Measurements from ENCODE around the gene OOSP4A. TPM values are rescaled to one million over a fixed set of nuclear protein-coding genes. Genes with fewer than 3 reads are reported as not detected.

OOSP4A gene
- not detected for total RNA-seq
- long read RNA-seq: 0 reads

DNA sequence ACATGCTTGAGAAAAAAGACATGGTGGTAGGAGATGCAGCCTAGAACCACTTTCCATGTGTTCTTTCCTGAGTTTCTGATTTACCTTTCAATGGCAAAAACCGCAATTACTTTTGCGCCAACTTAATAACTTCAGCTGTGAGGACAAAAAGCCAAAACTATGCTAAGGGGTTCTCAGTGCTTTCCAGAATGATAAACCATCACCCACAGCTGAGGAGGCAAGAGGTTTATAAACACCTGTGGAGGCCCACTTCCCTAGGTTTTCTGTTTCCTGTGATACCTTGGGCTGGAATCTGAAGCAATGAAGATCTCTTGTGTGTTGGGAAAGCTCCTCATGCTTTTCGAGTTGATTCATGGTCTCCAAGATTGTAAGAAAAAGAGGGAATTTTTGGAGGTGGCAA is at the start of gene OOSP4A:
Gene OOSP4A (plus strand): TSS at position 301 of the 400 bp plus-strand sequence. CDS start 0 bp downstream, at position 301.
- Histone ChIP-seq H3K36me3 (no peaks in the 10 kb centered on the region), H3K9me3 (replicated peaks) (no peaks in the 10 kb centered on the region), H3K27ac (replicated peaks) (no peak within 1 kb of the TSS), H3K4me3 (no peak within 1 kb of the TSS), H3K27me3 (ENCODE audit: low read depth) (no peaks in the 10 kb centered on the region), H3K4me1 (peaks cover 21% of the 10 kb centered on the region)
- intact Hi-C loops (cut with micrococcal nuclease): no loop called here
- DNase-seq: no peak
- TF ChIP-seq, protein P1, sequence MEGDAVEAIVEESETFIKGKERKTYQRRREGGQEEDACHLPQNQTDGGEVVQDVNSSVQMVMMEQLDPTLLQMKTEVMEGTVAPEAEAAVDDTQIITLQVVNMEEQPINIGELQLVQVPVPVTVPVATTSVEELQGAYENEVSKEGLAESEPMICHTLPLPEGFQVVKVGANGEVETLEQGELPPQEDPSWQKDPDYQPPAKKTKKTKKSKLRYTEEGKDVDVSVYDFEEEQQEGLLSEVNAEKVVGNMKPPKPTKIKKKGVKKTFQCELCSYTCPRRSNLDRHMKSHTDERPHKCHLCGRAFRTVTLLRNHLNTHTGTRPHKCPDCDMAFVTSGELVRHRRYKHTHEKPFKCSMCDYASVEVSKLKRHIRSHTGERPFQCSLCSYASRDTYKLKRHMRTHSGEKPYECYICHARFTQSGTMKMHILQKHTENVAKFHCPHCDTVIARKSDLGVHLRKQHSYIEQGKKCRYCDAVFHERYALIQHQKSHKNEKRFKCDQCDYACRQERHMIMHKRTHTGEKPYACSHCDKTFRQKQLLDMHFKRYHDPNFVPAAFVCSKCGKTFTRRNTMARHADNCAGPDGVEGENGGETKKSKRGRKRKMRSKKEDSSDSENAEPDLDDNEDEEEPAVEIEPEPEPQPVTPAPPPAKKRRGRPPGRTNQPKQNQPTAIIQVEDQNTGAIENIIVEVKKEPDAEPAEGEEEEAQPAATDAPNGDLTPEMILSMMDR (IDR thresholded peaks at IDR 0.05; ENCODE audit: borderline replicate concordance): no peak

DNA sequence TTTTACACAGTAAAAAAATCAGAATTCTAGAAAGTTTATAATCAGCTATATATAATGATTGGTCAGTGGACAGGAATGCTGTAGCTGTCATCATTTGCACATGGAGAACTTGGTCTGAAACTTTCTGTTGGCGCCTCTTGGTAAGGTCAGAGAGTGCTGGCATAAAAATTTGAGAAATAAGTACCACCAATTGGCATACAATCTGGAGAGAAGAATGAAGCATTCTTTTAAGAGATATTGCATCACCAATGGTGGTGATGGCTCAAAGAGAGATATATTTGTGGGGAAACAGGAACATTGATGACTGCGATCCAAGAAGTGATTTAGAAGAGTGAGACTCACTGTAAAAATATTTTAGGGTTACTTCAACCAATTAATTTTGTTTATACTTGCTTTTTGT is 45.4 kb upstream of the OOSP4A start:
- Histone ChIP-seq H3K27me3 (ENCODE audit: low read depth) (no peaks in the 10 kb centered on the region), H3K27ac (replicated peaks) (no peak overlapping the region), H3K4me1 (no peaks in the 10 kb centered on the region), H3K4me3 (no peak overlapping the region), H3K9me3 (replicated peaks) (peaks cover 24% of the 10 kb centered on the region), H3K36me3 (no peaks in the 10 kb centered on the region)
- intact Hi-C loops (cut with micrococcal nuclease): no loop called here
- TF ChIP-seq, protein P1 (IDR thresholded peaks at IDR 0.05; ENCODE audit: borderline replicate concordance): no peak
- no peak for DNase-seq

DNA sequence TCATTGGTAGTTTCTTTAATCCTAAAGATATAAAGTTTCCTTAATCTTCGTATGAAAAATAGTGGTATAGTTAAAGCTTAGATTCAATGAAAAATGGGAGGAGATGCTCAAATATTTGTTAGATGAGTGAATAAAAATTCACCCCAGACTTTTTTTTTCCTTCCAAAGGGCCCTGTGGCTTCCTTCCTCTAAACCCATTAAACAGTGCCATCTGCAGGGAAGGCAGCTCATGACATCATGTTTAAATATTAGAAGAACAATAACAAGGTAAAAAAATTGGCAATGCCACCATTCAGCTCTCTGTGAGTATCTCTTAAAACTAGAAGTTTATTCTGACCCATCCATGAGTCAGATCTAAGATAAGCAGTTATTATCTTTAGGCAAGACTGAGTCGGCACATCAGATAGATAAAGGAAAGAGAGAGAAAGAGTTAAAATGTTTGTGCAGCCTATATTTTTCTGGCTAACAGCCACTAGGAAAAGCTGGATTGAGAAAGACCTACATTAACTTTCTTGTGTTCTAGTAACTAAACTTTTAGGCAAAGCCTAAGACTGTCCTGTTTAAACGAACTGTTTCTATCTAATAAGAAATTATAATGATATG is 44.7 kb upstream of the OOSP4A start:
- Histone ChIP-seq H3K4me3 (no peak overlapping the region), H3K27ac (replicated peaks) (no peak overlapping the region), H3K36me3 (no peaks in the 10 kb centered on the region), H3K27me3 (ENCODE audit: low read depth) (no peaks in the 10 kb centered on the region), H3K9me3 (replicated peaks) (peaks cover 30% of the 10 kb centered on the region), H3K4me1 (no peaks in the 10 kb centered on the region)
- TF ChIP-seq, protein P1 (IDR thresholded peaks at IDR 0.05; ENCODE audit: borderline replicate concordance): peak; percentile 49
- no peak for DNase-seq
- intact Hi-C loops (cut with micrococcal nuclease): no loop called here

DNA sequence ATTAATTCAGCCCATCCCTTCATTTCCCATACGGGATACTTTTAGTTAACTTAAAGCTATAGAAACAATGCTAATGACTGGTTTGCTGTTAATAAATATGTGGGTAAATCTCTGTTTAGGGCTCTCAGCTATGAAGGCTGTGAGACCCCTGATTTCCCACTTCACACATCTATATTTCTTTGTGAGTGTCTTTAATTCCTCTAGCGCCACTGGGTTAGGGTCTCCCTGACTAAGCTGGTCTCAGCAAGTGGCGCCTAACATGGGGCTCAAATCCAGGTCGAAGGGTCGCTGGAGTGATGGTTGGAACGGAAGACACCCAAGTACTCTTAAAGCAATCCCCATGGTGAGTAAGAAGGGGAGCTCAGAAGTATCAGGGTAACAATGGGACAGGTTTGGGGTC is 40.0 kb upstream of the OOSP4A start:
- Histone ChIP-seq H3K4me1 (no peaks in the 10 kb centered on the region), H3K4me3 (no peak overlapping the region), H3K27ac (replicated peaks) (no peak overlapping the region), H3K9me3 (replicated peaks) (peaks cover 70% of the 10 kb centered on the region), H3K36me3 (no peaks in the 10 kb centered on the region), H3K27me3 (ENCODE audit: low read depth) (no peaks in the 10 kb centered on the region)
- no peak for DNase-seq
- intact Hi-C loops (cut with micrococcal nuclease): no loop called here
- TF ChIP-seq, protein P1 (IDR thresholded peaks at IDR 0.05; ENCODE audit: borderline replicate concordance): no peak

DNA sequence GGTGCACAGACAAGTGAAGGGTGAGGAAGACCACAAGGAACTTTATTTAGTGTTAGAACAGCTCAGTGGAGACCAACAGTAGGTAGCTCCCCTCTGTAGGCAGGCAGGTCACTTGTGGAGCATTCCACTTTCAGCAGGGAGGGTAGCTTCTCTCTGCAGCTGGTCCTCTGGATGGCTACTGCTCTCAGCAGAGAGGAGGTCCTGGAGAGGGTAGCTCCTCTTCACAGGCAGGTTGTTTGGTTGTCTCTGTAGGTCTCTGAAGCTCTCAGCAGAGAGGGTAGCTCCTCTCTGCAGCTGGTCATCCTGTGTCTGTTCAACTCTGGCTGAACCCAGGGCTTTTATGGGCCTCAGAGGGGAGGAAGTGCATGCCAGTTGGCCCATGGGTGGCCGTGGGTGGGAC is 32.1 kb upstream of the OOSP4A start:
- Histone ChIP-seq H3K9me3 (replicated peaks) (peaks cover 22% of the 10 kb centered on the region), H3K27ac (replicated peaks) (no peak overlapping the region), H3K27me3 (ENCODE audit: low read depth) (no peaks in the 10 kb centered on the region), H3K4me3 (no peak overlapping the region), H3K4me1 (no peaks in the 10 kb centered on the region), H3K36me3 (no peaks in the 10 kb centered on the region)
- TF ChIP-seq, protein P1 (IDR thresholded peaks at IDR 0.05; ENCODE audit: borderline replicate concordance): no peak
- intact Hi-C loops (cut with micrococcal nuclease): no loop called here
- no peak for DNase-seq
